ENCODE measurements around the gene TMCC2. TPM values are rescaled to one million over a fixed set of nuclear protein-coding genes. Genes with fewer than 3 reads are reported as not detected.
"Not testable (repeated sequence)": the region's sequence is repeated elsewhere in the genome, so short reads cannot be mapped to it uniquely, and the experiment has no call there.

TMCC2 gene
- polyA plus RNA-seq, 1 experiment, result 3.4 TPM

GRCh38 chr1:205293350-205294074, 65.8 kb downstream of the TMCC2 start:
- DNase-seq (ENCODE audit: low read depth), result no peak
- Histone ChIP-seq H3K36me3 (ENCODE audit: control insufficient read depth, insufficient read depth, low read length) (no peaks in the 10 kb centered on the region), H3K27me3 (ENCODE audit: control insufficient read depth, insufficient read depth, low read length) (no peaks in the 10 kb centered on the region), H3K4me3 (ENCODE audit: low read depth, low read length) (no peak overlapping the region)
- no peak for TF ChIP-seq CTCF (IDR thresholded peaks at IDR 0.05; ENCODE audit: insufficient read depth, low read depth, low read length)
- POLR2A ChIA-PET, result no interaction called here
- CTCF ChIA-PET, result interaction anchor here (0.6 to 6.1 kb wide), 7 partner anchors 8 to 38 kb away, joined by 3 to 36 read pairs (median 4); partner anchors contain the start of gene NUAK2

GRCh38 chr1:205294175-205294917, 66.6 kb downstream of the TMCC2 start:
- ChIA-PET CTCF (interaction anchor here (0.6 to 6.1 kb wide), 8 partner anchors 9 to 132 kb away, joined by 3 to 36 read pairs (median 4); partner anchors contain the start of gene NUAK2), POLR2A (no interaction called here)
- peak; percentile 79 for DNase-seq (ENCODE audit: low read depth)
- Histone ChIP-seq H3K27me3 (ENCODE audit: control insufficient read depth, insufficient read depth, low read length) (no peaks in the 10 kb centered on the region), H3K36me3 (ENCODE audit: control insufficient read depth, insufficient read depth, low read length) (no peaks in the 10 kb centered on the region), H3K4me3 (ENCODE audit: low read depth, low read length) (no peak overlapping the region)
- TF ChIP-seq CTCF (IDR thresholded peaks at IDR 0.05; ENCODE audit: insufficient read depth, low read depth, low read length), result no peak

GRCh38 chr1:205294934-205295333, 67.2 kb downstream of the TMCC2 start:
- POLR2A ChIA-PET, result no interaction called here
- Histone ChIP-seq H3K27me3 (ENCODE audit: control insufficient read depth, insufficient read depth, low read length) (no peaks in the 10 kb centered on the region), H3K4me3 (ENCODE audit: low read depth, low read length) (no peak overlapping the region), H3K36me3 (ENCODE audit: control insufficient read depth, insufficient read depth, low read length) (no peaks in the 10 kb centered on the region)
- CTCF ChIA-PET, result interaction anchor here (1.0 to 6.1 kb wide), 7 partner anchors 10 to 42 kb away, joined by 3 to 36 read pairs (median 5); partner anchors contain the start of gene NUAK2
- DNase-seq (ENCODE audit: low read depth), result no peak
- TF ChIP-seq CTCF (IDR thresholded peaks at IDR 0.05; ENCODE audit: insufficient read depth, low read depth, low read length), result no peak

GRCh38 chr1:205296154-205296553, 68.4 kb downstream of the TMCC2 start:
- ChIA-PET POLR2A (interaction anchor here (0.6 kb wide), 1 partner anchor 130 kb away, joined by 5 read pairs; no protein-coding TSS in a partner anchor), CTCF (interaction anchor here (1.0 to 6.1 kb wide), 3 partner anchors 9 to 41 kb away, joined by 6 to 36 read pairs (median 13); no protein-coding TSS in a partner anchor)
- H3K27me3 ChIP-seq (ENCODE audit: control insufficient read depth, insufficient read depth, low read length), result no peaks in the 10 kb centered on the region
- no peak for DNase-seq (ENCODE audit: low read depth)
- no peak for TF ChIP-seq CTCF (IDR thresholded peaks at IDR 0.05; ENCODE audit: insufficient read depth, low read depth, low read length)
- H3K36me3 ChIP-seq (ENCODE audit: control insufficient read depth, insufficient read depth, low read length), result no peaks in the 10 kb centered on the region
- no peak overlapping the region for H3K4me3 ChIP-seq (ENCODE audit: low read depth, low read length)

- H3K27me3 ChIP-seq (ENCODE audit: control insufficient read depth, insufficient read depth, low read length); H3K4me3 ChIP-seq (ENCODE audit: low read depth, low read length); DNase-seq (ENCODE audit: low read depth); H3K36me3 ChIP-seq (ENCODE audit: control insufficient read depth, insufficient read depth, low read length): not testable (repeated sequence)
- CTCF ChIA-PET, result interaction anchor here (0.9 to 6.1 kb wide), 6 partner anchors 11 to 28 kb away, joined by 3 to 36 read pairs (median 4); no protein-coding TSS in a partner anchor
- POLR2A ChIA-PET, result interaction anchor here (0.7 to 1.5 kb wide), 2 partner anchors 13 to 24 kb away, joined by 3 to 4 read pairs; no protein-coding TSS in a partner anchor
These were observed 69.9 kb downstream of the TMCC2 start for GRCh38 chr1:205297546-205298177.
